NB4 (cell line): ENCODE measurements around the gene MYO1B.

Experiments
- DNase-seq: peaks from one replicate; pipeline ENCODE4 v3.0.0; 2010; ENCODE audit warnings: low read depth
- H3K4me3 ChIP-seq: one replicate; pipeline ENCODE4 v1.5.1; 2011; ENCODE audit warnings: mild to moderate bottlenecking, low read depth, low read length, moderate library complexity
- MYC ChIP-seq: IDR thresholded peaks from 2 replicates; pipeline ENCODE4 v1.6.1; 2011; ENCODE audit warnings: low read depth, low read length
- POLR2A ChIP-seq: IDR thresholded peaks from 2 replicates; pipeline ENCODE4 v1.6.1; 2011; ENCODE audit warnings: mild to moderate bottlenecking; ENCODE audit not compliant: insufficient read length; ENCODE audit errors: extremely low read depth
- TF ChIP-seq, protein P1 (sequence below): IDR thresholded peaks from one replicate; pipeline ENCODE4 v1.5.1; 2012; ENCODE audit warnings: low read depth, low read length
- TF ChIP-seq, protein P2 (sequence below): IDR thresholded peaks from 2 replicates; pipeline ENCODE4 v1.6.1; 2011; ENCODE audit warnings: low read depth, low read length

MYO1B gene

DNA sequence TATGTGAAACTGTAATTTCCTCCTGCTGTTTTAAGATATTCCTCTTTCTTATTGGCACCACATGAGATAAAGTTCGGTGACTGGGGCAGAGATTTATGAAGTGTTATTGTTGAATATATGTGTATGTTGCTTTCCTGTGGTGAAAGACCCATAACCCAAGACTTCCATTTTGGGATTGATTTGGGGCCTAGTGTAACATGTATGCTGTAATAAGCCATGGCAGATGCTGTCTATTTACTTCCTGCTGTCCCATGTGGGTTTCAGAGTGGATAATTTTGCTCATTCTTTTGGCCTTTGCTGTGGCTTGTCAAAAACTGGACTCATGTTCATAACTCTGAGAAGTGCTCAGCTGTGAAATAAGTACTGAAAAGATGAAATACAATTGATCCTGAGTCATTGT lies 10.8 kb upstream of the MYO1B start:
- DNase-seq: no peak
- TF ChIP-seq, protein P1, sequence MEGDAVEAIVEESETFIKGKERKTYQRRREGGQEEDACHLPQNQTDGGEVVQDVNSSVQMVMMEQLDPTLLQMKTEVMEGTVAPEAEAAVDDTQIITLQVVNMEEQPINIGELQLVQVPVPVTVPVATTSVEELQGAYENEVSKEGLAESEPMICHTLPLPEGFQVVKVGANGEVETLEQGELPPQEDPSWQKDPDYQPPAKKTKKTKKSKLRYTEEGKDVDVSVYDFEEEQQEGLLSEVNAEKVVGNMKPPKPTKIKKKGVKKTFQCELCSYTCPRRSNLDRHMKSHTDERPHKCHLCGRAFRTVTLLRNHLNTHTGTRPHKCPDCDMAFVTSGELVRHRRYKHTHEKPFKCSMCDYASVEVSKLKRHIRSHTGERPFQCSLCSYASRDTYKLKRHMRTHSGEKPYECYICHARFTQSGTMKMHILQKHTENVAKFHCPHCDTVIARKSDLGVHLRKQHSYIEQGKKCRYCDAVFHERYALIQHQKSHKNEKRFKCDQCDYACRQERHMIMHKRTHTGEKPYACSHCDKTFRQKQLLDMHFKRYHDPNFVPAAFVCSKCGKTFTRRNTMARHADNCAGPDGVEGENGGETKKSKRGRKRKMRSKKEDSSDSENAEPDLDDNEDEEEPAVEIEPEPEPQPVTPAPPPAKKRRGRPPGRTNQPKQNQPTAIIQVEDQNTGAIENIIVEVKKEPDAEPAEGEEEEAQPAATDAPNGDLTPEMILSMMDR: no peak
- TF ChIP-seq POLR2A: no peak
- TF ChIP-seq, protein P2, sequence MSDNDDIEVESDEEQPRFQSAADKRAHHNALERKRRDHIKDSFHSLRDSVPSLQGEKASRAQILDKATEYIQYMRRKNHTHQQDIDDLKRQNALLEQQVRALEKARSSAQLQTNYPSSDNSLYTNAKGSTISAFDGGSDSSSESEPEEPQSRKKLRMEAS: no peak
- TF ChIP-seq MYC: no peak
- H3K4me3 ChIP-seq: no peak overlapping the region

DNA sequence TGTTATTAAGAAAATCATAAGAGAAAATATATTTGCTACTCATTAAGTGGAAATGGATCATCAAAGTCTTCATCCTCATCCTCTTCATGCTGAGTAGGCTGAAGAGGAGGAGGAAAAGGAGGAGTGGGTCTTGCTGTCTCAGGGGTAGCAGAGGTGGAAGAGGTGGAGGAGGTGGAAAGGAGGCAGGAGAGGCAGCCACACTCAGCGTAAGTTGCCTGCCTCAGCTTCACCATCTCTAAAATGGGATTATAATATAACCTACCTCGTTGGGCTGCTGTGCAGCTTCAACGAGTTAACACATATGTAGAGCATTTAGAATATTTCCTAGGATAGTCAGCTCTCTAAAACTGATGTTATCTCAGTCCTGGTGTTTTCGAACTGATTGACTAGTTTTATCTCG lies 4.3 kb upstream of the MYO1B start:
- no peak overlapping the region for H3K4me3 ChIP-seq
- TF ChIP-seq MYC (no peak), POLR2A (no peak)
- TF ChIP-seq, protein P2: no peak
- TF ChIP-seq, protein P1: no peak
- DNase-seq: no peak

DNA sequence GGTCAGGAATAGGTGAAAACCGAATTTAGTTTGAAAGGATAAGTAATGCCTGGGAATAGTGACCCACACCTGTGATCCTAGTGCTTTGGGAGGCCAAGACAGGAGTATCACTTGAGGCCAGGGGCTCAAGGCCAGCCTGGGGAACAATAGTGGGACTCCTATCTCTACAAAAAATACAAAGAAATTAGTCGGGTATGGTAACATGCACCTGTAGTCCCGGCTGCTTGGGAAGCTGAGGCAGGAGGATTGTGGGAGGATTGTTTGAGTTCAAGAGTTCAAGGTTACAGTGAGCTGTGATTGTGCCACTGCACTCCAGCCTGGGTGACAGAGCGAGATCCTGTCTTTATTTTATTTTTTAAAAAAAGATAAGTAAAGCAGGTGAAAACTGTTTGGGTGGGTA lies 3.8 kb upstream of the MYO1B start:
- TF ChIP-seq MYC (no peak), POLR2A (no peak)
- TF ChIP-seq, protein P2: no peak
- TF ChIP-seq, protein P1: no peak
- no peak for DNase-seq
- no peak overlapping the region for H3K4me3 ChIP-seq

DNA sequence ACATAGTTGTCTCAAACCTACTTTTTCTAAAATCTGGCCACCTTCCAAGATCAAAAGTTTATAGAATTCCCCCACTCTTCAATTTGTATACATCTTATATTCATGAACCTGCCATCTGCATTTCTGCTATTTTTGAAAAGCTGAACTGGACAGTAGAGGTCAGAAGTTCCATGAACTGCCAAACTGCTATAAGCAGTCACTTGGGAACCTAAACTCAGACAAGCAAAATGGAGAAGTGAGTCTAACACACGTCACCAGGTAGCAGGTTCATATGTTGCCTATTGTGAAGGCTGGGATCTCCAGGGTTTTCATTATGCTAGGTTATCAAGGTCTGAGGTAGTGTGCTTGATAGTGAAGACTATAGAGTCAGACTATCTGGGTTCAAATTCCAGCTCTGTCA lies 2.0 kb upstream of the MYO1B start:
- TF ChIP-seq, protein P2: no peak
- TF ChIP-seq, protein P1: no peak
- TF ChIP-seq POLR2A: no peak
- no peak for TF ChIP-seq MYC
- no peak for DNase-seq
- H3K4me3 ChIP-seq: no peak overlapping the region

DNA sequence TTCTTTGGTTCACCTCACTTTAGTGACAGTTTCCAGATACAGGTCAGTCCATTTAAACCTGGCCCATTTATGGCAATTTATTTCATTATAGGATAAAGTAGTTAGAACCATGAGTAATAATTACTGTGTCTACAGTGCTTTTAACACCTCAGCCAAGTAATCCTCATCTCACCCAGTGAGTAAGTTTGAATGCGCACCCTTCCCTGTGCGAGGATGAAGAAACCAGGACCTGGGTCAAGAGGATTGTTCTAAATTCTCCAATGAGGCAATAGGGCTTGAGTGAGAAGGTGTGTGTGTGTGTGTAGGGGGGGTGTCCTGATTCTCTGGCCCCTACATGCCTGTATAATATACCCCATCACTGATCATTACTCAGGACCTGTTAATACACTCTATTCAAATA lies 854 bp upstream of the MYO1B start:
- H3K4me3 ChIP-seq: no peak overlapping the region
- TF ChIP-seq MYC (no peak), POLR2A (no peak)
- TF ChIP-seq, protein P1: no peak
- TF ChIP-seq, protein P2: no peak
- DNase-seq: no peak
